C4-2B (cell line): ENCODE measurements around the gene SLC49A3.

Experiments
- H3K27ac ChIP-seq: fragments of 450-650 bp; 2 replicates; pipeline ENCODE4 v1.5.1; 2017
- ZFX ChIP-seq: fragments of 450-650 bp; IDR thresholded peaks from 2 replicates; pipeline ENCODE4 v1.6.1; 2017
- TF ChIP-seq, protein P1 (sequence below): fragments of 450-650 bp; conservative IDR thresholded peaks from 2 replicates; pipeline ENCODE4 v1.5.1; 2017; ENCODE audit warnings: mild to moderate bottlenecking

Gene SLC49A3

GRCh38 chr4:653080-653821 lies 35.7 kb downstream of the SLC49A3 start:
- no peak overlapping the region for H3K27ac ChIP-seq
- TF ChIP-seq, protein P1, sequence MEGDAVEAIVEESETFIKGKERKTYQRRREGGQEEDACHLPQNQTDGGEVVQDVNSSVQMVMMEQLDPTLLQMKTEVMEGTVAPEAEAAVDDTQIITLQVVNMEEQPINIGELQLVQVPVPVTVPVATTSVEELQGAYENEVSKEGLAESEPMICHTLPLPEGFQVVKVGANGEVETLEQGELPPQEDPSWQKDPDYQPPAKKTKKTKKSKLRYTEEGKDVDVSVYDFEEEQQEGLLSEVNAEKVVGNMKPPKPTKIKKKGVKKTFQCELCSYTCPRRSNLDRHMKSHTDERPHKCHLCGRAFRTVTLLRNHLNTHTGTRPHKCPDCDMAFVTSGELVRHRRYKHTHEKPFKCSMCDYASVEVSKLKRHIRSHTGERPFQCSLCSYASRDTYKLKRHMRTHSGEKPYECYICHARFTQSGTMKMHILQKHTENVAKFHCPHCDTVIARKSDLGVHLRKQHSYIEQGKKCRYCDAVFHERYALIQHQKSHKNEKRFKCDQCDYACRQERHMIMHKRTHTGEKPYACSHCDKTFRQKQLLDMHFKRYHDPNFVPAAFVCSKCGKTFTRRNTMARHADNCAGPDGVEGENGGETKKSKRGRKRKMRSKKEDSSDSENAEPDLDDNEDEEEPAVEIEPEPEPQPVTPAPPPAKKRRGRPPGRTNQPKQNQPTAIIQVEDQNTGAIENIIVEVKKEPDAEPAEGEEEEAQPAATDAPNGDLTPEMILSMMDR: no peak
- TF ChIP-seq ZFX: no peak

DNA sequence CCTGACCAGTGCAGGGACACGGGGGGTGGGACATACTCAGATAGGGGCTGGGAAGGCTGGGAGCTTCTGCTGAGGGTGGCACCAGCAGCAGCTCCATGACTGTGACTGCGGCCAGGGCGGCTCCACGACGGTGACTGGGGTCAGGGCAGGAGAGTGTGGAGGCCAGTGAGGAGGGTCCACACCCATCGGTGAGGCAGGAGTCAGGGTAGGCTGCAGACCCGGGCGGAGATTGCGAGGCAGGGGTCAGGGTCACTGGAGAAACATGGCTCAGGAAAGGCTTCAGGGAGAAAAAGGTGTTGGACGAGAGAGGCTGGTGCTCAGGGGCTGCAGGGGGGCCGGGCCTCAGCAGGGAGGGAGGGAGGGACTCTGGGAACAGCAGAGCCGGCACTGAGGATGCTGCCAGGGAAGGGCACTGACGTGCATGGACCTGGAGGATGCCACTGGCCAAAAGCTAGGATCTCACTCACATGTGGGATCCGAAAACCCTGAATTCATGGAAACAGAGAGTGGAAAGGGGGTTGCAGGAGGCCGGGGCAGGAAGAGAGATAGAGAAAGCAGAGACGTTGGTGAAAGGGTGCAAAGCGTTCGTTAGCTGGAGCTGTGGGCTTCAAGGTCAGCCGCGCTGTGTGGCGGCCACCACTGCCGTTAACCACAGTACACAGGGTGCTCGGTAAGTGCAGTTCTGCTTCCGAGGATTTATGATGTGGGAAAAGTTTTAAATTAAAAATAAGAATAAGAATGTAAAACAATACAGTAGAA lies 36.9 kb downstream of the SLC49A3 start:
- no peak for TF ChIP-seq ZFX
- TF ChIP-seq, protein P1: no peak
- no peak overlapping the region for H3K27ac ChIP-seq

DNA sequence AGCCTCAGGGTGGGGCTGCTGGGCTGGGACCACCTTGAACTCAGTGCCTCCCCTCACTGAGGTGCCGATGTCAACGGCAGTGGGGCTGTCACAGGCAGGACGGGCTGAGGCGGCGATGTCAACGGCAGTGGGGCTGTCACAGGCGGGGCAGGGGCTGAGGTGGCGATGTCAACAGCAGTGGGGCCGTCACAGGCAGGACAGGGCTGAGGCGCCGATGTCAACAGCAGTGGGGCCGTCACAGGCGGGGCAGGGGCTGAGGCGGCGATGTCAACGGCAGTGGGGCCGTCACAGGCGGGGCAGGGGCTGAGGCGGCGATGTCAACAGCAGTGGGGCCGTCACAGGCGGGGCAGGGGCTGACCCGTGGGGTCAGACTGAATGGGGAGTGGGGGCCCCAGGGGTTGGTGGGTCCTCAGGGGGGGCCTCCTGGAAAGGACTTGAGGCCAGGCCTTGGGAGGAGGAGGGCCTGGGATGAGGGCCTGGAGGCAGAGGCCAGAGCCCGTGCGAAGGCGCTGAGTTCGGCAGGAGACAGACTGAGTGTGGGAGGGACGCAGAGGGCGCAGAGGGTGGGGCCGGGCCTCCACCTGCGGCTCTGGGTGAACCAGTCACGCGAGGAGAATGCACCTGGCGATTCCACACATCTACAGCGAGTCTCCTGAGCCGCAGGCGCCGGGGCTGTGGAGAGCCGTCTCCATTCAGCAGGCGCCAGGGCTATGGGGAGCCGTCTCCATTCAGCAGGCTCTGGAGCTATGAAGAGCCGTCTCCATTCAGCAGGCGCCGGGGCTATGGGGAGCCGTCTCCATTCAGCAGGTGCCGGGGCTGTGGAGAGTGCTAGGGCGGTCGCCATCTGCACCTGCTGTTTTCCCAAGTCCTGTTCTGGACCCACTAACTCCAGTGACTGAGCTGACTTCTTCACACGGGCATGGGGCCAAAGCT lies 37.7 kb downstream of the SLC49A3 start:
- H3K27ac ChIP-seq: no peak overlapping the region
- TF ChIP-seq, protein P1: no peak
- no peak for TF ChIP-seq ZFX

GRCh38 chr4:650461-650860 lies 38.5 kb downstream of the SLC49A3 start:
- TF ChIP-seq, protein P1: no peak
- TF ChIP-seq ZFX: no peak
- H3K27ac ChIP-seq: no peak overlapping the region

DNA sequence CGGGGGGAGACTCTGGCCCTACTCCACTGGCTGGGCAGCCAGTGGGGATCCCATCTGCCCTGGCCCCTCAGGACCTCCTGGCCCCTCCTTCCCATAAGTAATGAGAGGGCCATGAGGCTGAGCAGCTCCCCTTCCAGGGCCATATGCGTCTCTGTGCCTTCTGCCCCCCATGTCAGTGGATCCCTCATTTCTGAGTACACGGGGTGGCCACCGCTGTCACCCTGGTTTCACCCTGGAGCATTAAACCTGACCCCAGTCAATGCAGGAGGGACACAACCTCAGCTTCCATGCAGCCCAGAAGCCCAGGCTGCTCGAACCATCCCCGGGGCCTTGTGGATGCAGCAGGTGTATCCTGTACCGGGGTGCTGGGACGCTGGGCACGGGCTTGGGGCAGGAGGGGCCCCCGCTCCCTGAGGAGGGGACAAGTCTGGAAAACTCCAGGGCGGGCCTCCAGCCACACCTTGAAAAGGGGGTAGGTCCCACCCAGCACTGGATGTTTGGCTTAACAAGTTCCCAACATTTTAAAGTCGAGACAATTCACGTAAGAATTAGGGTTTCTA lies 39.1 kb downstream of the SLC49A3 start:
- no peak overlapping the region for H3K27ac ChIP-seq
- TF ChIP-seq, protein P1: no peak
- no peak for TF ChIP-seq ZFX

DNA sequence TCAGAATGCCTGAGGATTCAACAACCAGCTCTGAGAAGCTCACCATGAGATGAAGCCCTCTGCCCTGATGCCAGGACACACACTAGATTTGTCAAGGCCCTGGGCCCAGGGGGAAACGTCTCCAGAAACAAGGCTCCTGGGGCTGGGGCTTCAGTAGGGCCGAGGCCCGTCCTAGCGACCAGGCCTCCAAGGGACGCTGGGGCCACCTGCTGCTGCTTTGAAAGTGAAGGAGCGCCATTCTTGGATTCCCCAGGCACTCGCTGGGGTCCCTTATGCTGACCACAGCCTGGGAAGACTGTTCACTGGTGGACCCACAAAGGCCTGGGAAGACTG lies 39.7 kb downstream of the SLC49A3 start:
- no peak for TF ChIP-seq ZFX
- TF ChIP-seq, protein P1: no peak
- no peak overlapping the region for H3K27ac ChIP-seq
